H1 (cell line): ENCODE results near the gene CEACAM6. TPM values are rescaled to one million over a fixed set of nuclear protein-coding genes. Genes with fewer than 3 reads are reported as not detected.

Source experiments
- CTCF ChIA-PET: fragments of 300-600 bp; sonication (Branson Sonifier 250); formaldehyde crosslinking; loops from one replicate; lab custom pipeline; 2021; ENCODE audit not compliant: partially characterized antibody; lab: Charles Lee
- POLR2A ChIA-PET: fragments of 300-600 bp; sonication (Branson Sonifier 250); formaldehyde crosslinking; loops from one replicate; lab custom pipeline; 2021; ENCODE audit warnings: inconsistent platforms; ENCODE audit not compliant: partially characterized antibody; lab: Charles Lee
- DNase-seq, 2 experiments: peaks; one replicate each; pipeline versions ENCODE4 v3.0.0 to v3.0.0-alpha.2; 2010 to 2022; ENCODE audit warnings: low spot score in 2 of 2, low read depth in 1 of 2, mixed read lengths in 1 of 2
- FAIRE-seq: peaks from 2 replicates; lab custom pipeline; 2011; peaks lifted over from hg19 to GRCh38; lab: Jason Lieb, UNC
- H2AFZ ChIP-seq: 2 replicates; pipeline ENCODE4 v1.8.1; 2012; ENCODE audit warnings: low read length, inconsistent platforms
- H2AK5ac ChIP-seq: 2 replicates; pipeline ENCODE4 v1.6.1; 2013; ENCODE audit warnings: low read depth, low read length
- H2BK120ac ChIP-seq: replicated peaks from 2 replicates; pipeline ENCODE3; 2013; ENCODE audit warnings: low read depth, low read length, inconsistent platforms
- H2BK12ac ChIP-seq: 2 replicates; pipeline ENCODE4 v1.6.1; 2013; ENCODE audit warnings: low read depth, low read length
- H2BK15ac ChIP-seq: 2 replicates; pipeline ENCODE4 v1.6.1; 2013; ENCODE audit warnings: low read length
- H2BK20ac ChIP-seq: 2 replicates; pipeline ENCODE4 v1.6.1; 2013; ENCODE audit warnings: low read length
- H2BK5ac ChIP-seq: 2 replicates; pipeline ENCODE4 v1.6.1; 2013; ENCODE audit warnings: low read depth, low read length
- H3K14ac ChIP-seq: 2 replicates; pipeline ENCODE4 v1.6.1; 2013; ENCODE audit warnings: inconsistent platforms; ENCODE audit not compliant: insufficient read length
- H3K18ac ChIP-seq: 2 replicates; pipeline ENCODE4 v1.6.1; 2013; ENCODE audit warnings: low read length; ENCODE audit errors: extremely low read depth
- H3K23ac ChIP-seq: 2 replicates; pipeline ENCODE4 v1.6.1; 2013; ENCODE audit warnings: inconsistent platforms; ENCODE audit not compliant: insufficient read length
- H3K23me2 ChIP-seq: 2 replicates; pipeline ENCODE4 v1.6.1; 2013; ENCODE audit warnings: low read depth, low read length
- H3K27ac ChIP-seq: 2 replicates; pipeline ENCODE4 v1.6.1; 2011; ENCODE audit warnings: low read depth, low read length, inconsistent platforms
- H3K27me3 ChIP-seq, 4 experiments: replicated peaks in 1 of 4; 1 replicate in 1 of 4; 2 replicates in 3 of 4; pipeline versions ENCODE4 v1.6.1 to v1.8.1; 2011 to 2013; ENCODE audit warnings: low read length in 3 of 4, mild to moderate bottlenecking in 3 of 4, inconsistent platforms in 2 of 4, mixed read lengths in 2 of 4, moderate library complexity in 1 of 4; ENCODE audit not compliant: control insufficient read depth in 3 of 4, insufficient read depth in 3 of 4; ENCODE audit errors: extremely low read depth in 1 of 4
- H3K36me3 ChIP-seq, 4 experiments: 2 replicates each; pipeline versions ENCODE4 v1.6.1 to v1.8.1; 2011 to 2013; ENCODE audit warnings: mild to moderate bottlenecking in 4 of 4, low read length in 3 of 4, moderate library complexity in 2 of 4, control low read depth in 1 of 4, inconsistent platforms in 1 of 4; ENCODE audit not compliant: insufficient read depth in 4 of 4, control insufficient read depth in 2 of 4
- H3K4ac ChIP-seq: replicated peaks from 2 replicates; pipeline ENCODE3; 2013; ENCODE audit warnings: low read length, low read depth, mixed read lengths, inconsistent platforms; ENCODE audit not compliant: insufficient read length
- H3K4me1 ChIP-seq, 4 experiments: replicated peaks in 1 of 4; 1 replicate in 1 of 4; 2 replicates in 3 of 4; pipeline versions ENCODE4 v1.6.1 to v1.8.1; 2011 to 2013; ENCODE audit warnings: low read length in 3 of 4, inconsistent platforms in 2 of 4, mixed read lengths in 1 of 4; ENCODE audit not compliant: insufficient read depth in 4 of 4, control insufficient read depth in 3 of 4
- H3K4me2 ChIP-seq, 2 experiments: 2 replicates each; pipeline versions ENCODE4 v1.6.1 to v1.8.1; 2011 to 2013; ENCODE audit warnings: low read depth in 2 of 2, low read length in 2 of 2, control low read depth in 1 of 2, inconsistent platforms in 1 of 2, mild to moderate bottlenecking in 1 of 2; ENCODE audit not compliant: insufficient read depth in 1 of 2
- H3K4me3 ChIP-seq, 4 experiments: fragments of 200-600, 300-600 bp in 1 of 4; sonication (generic), shearing (Covaris generic), sonication (Bioruptor Twin) in 1 of 4; 2 replicates each; pipeline versions ENCODE4 v1.5.1 to v1.8.1; 2011 to 2016; ENCODE audit warnings: low read length in 4 of 4, low read depth in 3 of 4, control low read depth in 2 of 4, inconsistent platforms in 2 of 4, mild to moderate bottlenecking in 2 of 4, mixed read lengths in 1 of 4, moderate library complexity in 1 of 4; ENCODE audit not compliant: insufficient read depth in 2 of 4; ENCODE audit errors: extremely low read depth in 1 of 4
- H3K56ac ChIP-seq: replicated peaks from 2 replicates; pipeline ENCODE3; 2013; ENCODE audit warnings: low read depth, mild to moderate bottlenecking, mixed read lengths, low read length, inconsistent platforms; ENCODE audit not compliant: insufficient read length
- H3K79me1 ChIP-seq: 2 replicates; pipeline ENCODE4 v1.6.1; 2013; ENCODE audit warnings: low read depth, low read length, control low read depth
- H3K79me2 ChIP-seq, 2 experiments: 2 replicates each; pipeline versions ENCODE4 v1.6.1 to v1.8.1; 2012 to 2013; ENCODE audit warnings: low read length in 2 of 2, mild to moderate bottlenecking in 2 of 2, inconsistent platforms in 1 of 2; ENCODE audit not compliant: insufficient read depth in 2 of 2, control insufficient read depth in 1 of 2
- H3K9ac ChIP-seq, 4 experiments: replicated peaks in 1 of 4; 1 replicate in 1 of 4; 2 replicates in 3 of 4; pipeline versions ENCODE4 v1.6.1 to v1.8.1; 2011 to 2013; ENCODE audit warnings: low read depth in 3 of 4, low read length in 3 of 4, control low read depth in 2 of 4, mild to moderate bottlenecking in 2 of 4, moderate library complexity in 2 of 4, inconsistent platforms in 1 of 4; ENCODE audit errors: extremely low read depth in 1 of 4
- H3K9me3 ChIP-seq, 2 experiments: 2 replicates each; pipeline versions ENCODE4 v1.6.1 to v1.8.1; 2012 to 2013; ENCODE audit warnings: mild to moderate bottlenecking in 2 of 2, moderate library complexity in 2 of 2, control low read depth in 1 of 2, inconsistent platforms in 1 of 2, low read depth in 1 of 2, low read length in 1 of 2, mixed read lengths in 1 of 2; ENCODE audit not compliant: insufficient read depth in 2 of 2
- H4K20me1 ChIP-seq, 2 experiments: replicated peaks in 1 of 2; 2 replicates each; pipeline versions ENCODE3 to v1.8.1; 2011 to 2013; ENCODE audit warnings: inconsistent platforms in 2 of 2, low read length in 2 of 2, mild to moderate bottlenecking in 1 of 2; ENCODE audit not compliant: insufficient read depth in 2 of 2, control insufficient read depth in 1 of 2
- H4K5ac ChIP-seq: 2 replicates; pipeline ENCODE4 v1.6.1; 2013; ENCODE audit warnings: low read length, low read depth, mixed read lengths, inconsistent platforms; ENCODE audit not compliant: insufficient read length
- H4K8ac ChIP-seq: 2 replicates; pipeline ENCODE4 v1.8.0; 2013; ENCODE audit warnings: mild to moderate bottlenecking, moderate library complexity, low read length, inconsistent platforms; ENCODE audit not compliant: insufficient read depth; ENCODE audit errors: extremely low read depth
- H4K91ac ChIP-seq: replicated peaks from 2 replicates; pipeline ENCODE3; 2013; ENCODE audit warnings: low read length, mixed read lengths, inconsistent platforms; ENCODE audit not compliant: insufficient read length
- CBX8 ChIP-seq: fragments of 300-800, 300-1000 bp; sonication (generic); IDR thresholded peaks from 2 replicates; pipeline ENCODE4 v1.7.1; 2016; ENCODE audit warnings: low read depth, low read length, borderline replicate concordance
- RBBP5 ChIP-seq: IDR thresholded peaks from 2 replicates; pipeline ENCODE4 v1.7.1; 2012; ENCODE audit warnings: low read depth, mild to moderate bottlenecking, inconsistent platforms, low read length, moderate library complexity, borderline replicate concordance
- SP4 ChIP-seq: IDR thresholded peaks from 2 replicates; pipeline ENCODE4 v1.6.1; 2012; ENCODE audit warnings: low read length, inconsistent platforms
- USF2 ChIP-seq: IDR thresholded peaks from 2 replicates; pipeline ENCODE4 v1.6.1; 2011; ENCODE audit warnings: low read length, improper control_type of control experiment
- WGBS, 2 experiments: shearing (Covaris generic) in 1 of 2; methylation state at CpG; one replicate each; pipeline versions ENCODE4 v1.1.6 to v1.1.7; 2013 to 2015; ENCODE audit warnings: low lambda C conversion rate in 2 of 2, mixed read lengths in 2 of 2, inconsistent platforms in 1 of 2, low coverage in 1 of 2, missing lambda C conversion rate in 1 of 2; ENCODE audit not compliant: insufficient replicate concordance in 2 of 2, insufficient coverage in 1 of 2, insufficient read length in 1 of 2; ENCODE audit errors: extremely low coverage in 1 of 2, missing lambda C conversion rate in 1 of 2; 5-methylcytosine and 5-hydroxymethylcytosine counted together
- polyA plus RNA-seq, 7 experiments: library from polyadenylated mRNA; depleted of rRNA in 3 of 7; stranded (reverse) in 5 of 7; unstranded in 2 of 7; fragments of >200 nt in 5 of 7; fragments of 200-250 nt in 2 of 7; gene quantifications; 1 replicate in 5 of 7; 2 replicates in 1 of 7; 4 replicates in 1 of 7; pipeline versions ENCODE4 v1.2.1 to v1.2.3, GENCODE V29; 2011 to 2013; ENCODE audit warnings: missing spikeins in 2 of 7, mixed read lengths in 2 of 7
- total RNA-seq: library from RNA; stranded (reverse); fragmentation: NEBNext Ultra II Directional; extraction: Animal tissue kit (Norgen Biotek cat#: 25700); gene quantifications from 2 replicates; pipeline ENCODE4 v1.2.1, GENCODE V29; 2021

Gene CEACAM6
- total and polyA plus RNA-seq, 2 of the 8 experiments (the other 6 are each of a cell fraction or from before 2014, with no cell fraction given), result not detected

GRCh38 chr19:41811981-41812380 is 56.7 kb downstream of the CEACAM6 start:
- H3K4me3 ChIP-seq, result no peak overlapping the region
- H3K4me1 ChIP-seq, result no peaks in the 10 kb centered on the region
- no peak overlapping the region for H3K4ac ChIP-seq
- no peak overlapping the region for H3K14ac ChIP-seq
- no peak overlapping the region for H3K18ac ChIP-seq
- no peaks in the 10 kb centered on the region for H3K27me3 ChIP-seq
- 69% methylated on average over 3 of the region's 3 CpGs; no CpG with 5 or more reads in 1 of the 2 experiments for WGBS, 2 experiments
- H3K23me2 ChIP-seq, result no peaks in the 10 kb centered on the region
- H3K9ac ChIP-seq, result no peak overlapping the region
- H4K91ac ChIP-seq, result no peak overlapping the region
- H4K8ac ChIP-seq, result no peak overlapping the region
- H2BK12ac ChIP-seq, result no peak overlapping the region
- H3K4me2 ChIP-seq, result no peak overlapping the region
- H3K9me3 ChIP-seq, result peaks cover 73 to 79% of the 10 kb centered on the region in 2 experiments
- ChIA-PET CTCF (interaction anchor here (0.6 to 1.8 kb wide), 2 partner anchors 17 to 604 kb away, joined by 3 to 7 read pairs; no protein-coding TSS in a partner anchor), POLR2A (interaction anchor here (1.2 kb wide), 1 partner anchor 47 kb away, joined by 3 read pairs; no protein-coding TSS in a partner anchor)
- no peak overlapping the region for H3K27ac ChIP-seq
- no peak overlapping the region for H3K56ac ChIP-seq
- H2BK15ac ChIP-seq, result no peak overlapping the region
- no peak overlapping the region for H2AK5ac ChIP-seq
- no peak overlapping the region for H2BK5ac ChIP-seq
- H4K20me1 ChIP-seq, result peaks cover 0 to 1% of the 10 kb centered on the region in 2 experiments
- no peaks in the 10 kb centered on the region for H3K36me3 ChIP-seq
- H3K79me2 ChIP-seq, result no peaks in the 10 kb centered on the region
- no peak overlapping the region for H4K5ac ChIP-seq
- no peaks in the 10 kb centered on the region; the same call in 1 of the 2 replicates for H3K79me1 ChIP-seq
- H2BK120ac ChIP-seq, result no peak overlapping the region
- no peak overlapping the region for H3K23ac ChIP-seq
- TF ChIP-seq SP4 (no peak), CBX8 (no peak), RBBP5 (no peak), USF2 (no peak)
- no peak for FAIRE-seq
- no peak for DNase-seq
- no peak overlapping the region for H2BK20ac ChIP-seq
- H2AFZ ChIP-seq, result no peak overlapping the region
